Globus pallidus (tissue), 1 donor: ENCODE results near the gene GDI1.

ENCODE experiments used
- DNase-seq: peaks from one replicate; pipeline ENCODE4 v3.0.0-alpha.2; 2015; ENCODE audit warnings: low spot score

GDI1 gene

GRCh38 chrX:154409222-154409871 lies 27.6 kb upstream of the GDI1 start, which contains the start of gene DNASE1L1:
DNASE1L1 (minus strand) TSS chrX:154409254; CDS start chrX:154405568, 3,686 bp downstream.
- no peak for DNase-seq

GRCh38 chrX:154411981-154412340 lies 25.0 kb upstream of the GDI1 start:
- no peak for DNase-seq

- DNase-seq = no peak
These were observed 24.5 kb upstream of the GDI1 start for GRCh38 chrX:154412468-154412867.

- no peak for DNase-seq
These were observed 23.8 kb upstream of the GDI1 start for GRCh38 chrX:154413142-154413541.

GRCh38 chrX:154417157-154417556 lies 19.8 kb upstream of the GDI1 start:
- DNase-seq = no peak

- DNase-seq = no peak
These were observed 17.8 kb upstream of the GDI1 start for GRCh38 chrX:154419189-154419588.

GRCh38 chrX:154419688-154420401 lies 17.1 kb upstream of the GDI1 start:
- no peak for DNase-seq

- no peak for DNase-seq
These were observed 16.6 kb upstream of the GDI1 start for GRCh38 chrX:154420402-154420756.

GRCh38 chrX:154426916-154427770 lies 9.8 kb upstream of the GDI1 start:
- DNase-seq = no peak

- DNase-seq = peak; percentile 89
These were observed 8.5 kb upstream of the GDI1 start, which contains the start of gene ATP6AP1 for GRCh38 chrX:154428176-154429171. ATP6AP1 (plus strand) TSS chrX:154428677; CDS start chrX:154428693, 16 bp downstream.

- DNase-seq = no peak
These were observed 7.2 kb upstream of the GDI1 start for GRCh38 chrX:154429711-154430110.

- DNase-seq = no peak
These were observed 6.5 kb upstream of the GDI1 start for GRCh38 chrX:154430479-154430878.

- DNase-seq = no peak
These were observed 6.0 kb upstream of the GDI1 start for GRCh38 chrX:154430916-154431315.

GRCh38 chrX:154431341-154431740 lies 5.6 kb upstream of the GDI1 start:
- no peak for DNase-seq

GRCh38 chrX:154432210-154432609 lies 4.7 kb upstream of the GDI1 start:
- DNase-seq = no peak

- no peak for DNase-seq
These were observed 3.3 kb upstream of the GDI1 start for GRCh38 chrX:154433605-154434004.

- DNase-seq = no peak
These were observed 2.4 kb upstream of the GDI1 start for GRCh38 chrX:154434394-154435168.

- no peak for DNase-seq
These were observed 1.7 kb upstream of the GDI1 start for GRCh38 chrX:154435171-154435733.

- DNase-seq = no peak
These were observed 476 bp upstream of the GDI1 start for GRCh38 chrX:154436374-154436982.
